SK-N-SH treated with all-trans-retinoic acid at 6 μM for 48 hours (cell line): Measurements from ENCODE around the gene GNL2.
"Not testable (repeated sequence)": the region's sequence is repeated elsewhere in the genome, so short reads cannot be mapped to it uniquely, and the experiment has no call there.

Experiments
- ATAC-seq: fragments of 200-7000 bp; cut with Tn5 transposase; 3 replicates; pipeline ENCODE4 v1.9.1; 2020; ENCODE audit warnings: mild to moderate bottlenecking, moderate library complexity
- ISL1 ChIP-seq: fragments of 250-450 bp; sonication (Bioruptor Pico); IDR thresholded peaks from 2 replicates; pipeline ENCODE4 v2.1.2; 2022; ENCODE audit warnings: mild to moderate bottlenecking, moderate library complexity
- PPARA ChIP-seq: fragments of 250-450 bp; sonication (Bioruptor Pico); IDR thresholded peaks from 2 replicates; pipeline ENCODE4 v1.5.0; 2020; ENCODE audit warnings: mild to moderate bottlenecking, borderline replicate concordance
- TOX ChIP-seq: fragments of 250-450 bp; sonication (Bioruptor Pico); IDR thresholded peaks from 2 replicates; pipeline ENCODE4 v1.8.0; 2021; ENCODE audit warnings: mild to moderate bottlenecking, moderate library complexity, borderline replicate concordance
- ZNF70 ChIP-seq: fragments of 450-650 bp; formaldehyde crosslinking; IDR thresholded peaks from 2 replicates; pipeline ENCODE4 v1.5.0; 2020; ENCODE audit warnings: mild to moderate bottlenecking, moderate library complexity
- ZNF8 ChIP-seq: fragments of 450-650 bp; formaldehyde crosslinking; IDR thresholded peaks from 2 replicates; pipeline ENCODE4 v1.5.0; 2020; ENCODE audit warnings: mild to moderate bottlenecking, moderate library complexity
- TF ChIP-seq, protein P1 (sequence below): fragments of 250-450 bp; sonication (Bioruptor Pico); IDR thresholded peaks from 2 replicates; pipeline ENCODE4 v1.8.0; 2021; ENCODE audit warnings: low read depth, mild to moderate bottlenecking, moderate library complexity, borderline replicate concordance
- TF ChIP-seq, protein P2 (sequence below): fragments of 250-450 bp; sonication (Bioruptor Pico); IDR thresholded peaks from 2 replicates; pipeline ENCODE4 v1.8.0; 2020; ENCODE audit warnings: mild to moderate bottlenecking, moderate library complexity, borderline replicate concordance
- TF ChIP-seq, protein P3 (sequence below): fragments of 250-450 bp; sonication (Bioruptor Pico); IDR thresholded peaks from 2 replicates; pipeline ENCODE4 v1.5.1; 2021; ENCODE audit warnings: mild to moderate bottlenecking, moderate library complexity

Gene GNL2

DNA sequence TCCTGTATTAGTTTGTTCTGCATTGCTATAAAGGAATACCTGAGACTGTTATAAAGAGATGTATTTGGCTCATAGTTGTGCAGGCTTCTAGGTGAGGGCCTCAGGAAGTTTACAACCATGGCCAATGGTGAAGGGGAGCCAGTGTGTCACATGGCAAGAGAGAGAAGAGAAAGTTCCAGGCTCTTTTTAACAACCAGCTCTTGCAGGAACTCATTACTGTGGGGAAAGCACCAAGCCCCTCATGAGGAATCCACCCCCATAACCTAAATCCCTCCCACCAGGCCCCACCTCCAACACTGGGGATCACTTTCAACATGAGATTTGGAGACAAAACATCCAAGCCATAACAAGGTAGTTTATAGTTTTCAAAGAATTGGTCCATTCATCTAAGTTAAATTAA lies 76.1 kb downstream of the GNL2 start (continued):
- TF ChIP-seq, protein P1, sequence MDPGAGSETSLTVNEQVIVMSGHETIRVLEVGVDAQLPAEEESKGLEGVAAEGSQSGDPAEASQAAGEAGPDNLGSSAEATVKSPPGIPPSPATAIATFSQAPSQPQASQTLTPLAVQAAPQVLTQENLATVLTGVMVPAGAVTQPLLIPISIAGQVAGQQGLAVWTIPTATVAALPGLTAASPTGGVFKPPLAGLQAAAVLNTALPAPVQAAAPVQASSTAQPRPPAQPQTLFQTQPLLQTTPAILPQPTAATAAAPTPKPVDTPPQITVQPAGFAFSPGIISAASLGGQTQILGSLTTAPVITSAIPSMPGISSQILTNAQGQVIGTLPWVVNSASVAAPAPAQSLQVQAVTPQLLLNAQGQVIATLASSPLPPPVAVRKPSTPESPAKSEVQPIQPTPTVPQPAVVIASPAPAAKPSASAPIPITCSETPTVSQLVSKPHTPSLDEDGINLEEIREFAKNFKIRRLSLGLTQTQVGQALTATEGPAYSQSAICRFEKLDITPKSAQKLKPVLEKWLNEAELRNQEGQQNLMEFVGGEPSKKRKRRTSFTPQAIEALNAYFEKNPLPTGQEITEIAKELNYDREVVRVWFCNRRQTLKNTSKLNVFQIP = no peak
- TF ChIP-seq ISL1 = no peak

DNA sequence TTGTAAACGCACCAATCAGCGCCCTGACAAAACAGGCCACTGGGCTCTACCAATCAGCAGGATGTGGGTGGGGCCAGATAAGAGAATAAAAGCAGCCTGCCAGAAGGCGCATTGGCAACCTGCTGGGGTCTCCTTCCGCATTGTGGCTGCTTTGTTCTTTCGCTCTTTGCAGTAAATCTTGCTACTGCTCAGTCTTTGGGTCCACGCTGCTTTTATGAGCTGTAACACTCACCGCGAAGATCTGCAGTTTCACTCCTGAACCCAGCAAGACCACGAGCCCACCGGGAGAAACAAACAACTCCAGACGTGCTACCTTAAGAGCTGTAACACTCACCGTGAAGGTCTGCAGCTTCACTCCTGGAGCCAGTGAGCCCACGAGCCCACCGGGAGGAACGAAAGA lies 76.8 kb downstream of the GNL2 start:
- not testable (repeated sequence) for ATAC-seq

DNA sequence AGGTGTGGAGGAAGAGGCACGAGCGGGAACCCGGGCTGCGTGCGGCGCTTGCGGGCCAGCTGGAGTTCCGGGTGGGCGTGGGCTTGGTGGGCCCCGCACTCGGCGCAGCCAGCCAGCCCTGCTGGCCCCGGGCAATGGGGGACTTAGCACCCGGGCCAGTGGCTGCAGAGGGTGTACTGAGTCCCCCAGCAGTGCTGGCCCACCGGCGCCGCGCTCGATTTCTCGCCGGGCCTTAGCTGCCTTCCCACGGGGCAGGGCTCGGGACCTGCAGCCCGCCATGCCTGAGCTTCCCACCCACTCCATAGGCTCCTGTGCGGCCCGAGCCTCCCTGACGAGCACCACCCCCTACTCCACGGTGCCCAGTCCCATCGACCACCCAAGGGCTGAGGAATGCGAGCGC lies 77.5 kb downstream of the GNL2 start:
- ATAC-seq = not testable (repeated sequence)

DNA sequence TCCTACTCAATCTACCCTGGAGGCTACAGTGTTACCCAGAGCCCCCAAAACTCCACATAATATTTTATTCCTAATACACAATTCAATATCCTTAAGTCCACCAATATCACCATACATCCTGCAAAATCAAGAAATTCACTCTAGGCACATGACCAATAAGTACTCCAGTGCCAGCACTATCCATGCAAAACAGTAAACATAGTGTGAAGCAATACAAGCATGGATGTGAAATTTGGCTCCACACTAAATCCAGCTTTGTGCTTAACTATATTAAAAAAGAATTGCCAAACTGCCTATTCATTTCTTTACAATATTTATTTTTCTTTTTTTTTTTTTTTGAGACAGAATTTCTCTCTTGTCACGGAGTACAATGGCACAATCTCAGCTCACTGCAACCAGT lies 78.2 kb downstream of the GNL2 start:
- TF ChIP-seq PPARA (CRISPR knock-in tag) (no peak), ZNF8 (CRISPR knock-in tag) (no peak), ZNF70 (CRISPR knock-in tag) (no peak), TOX (CRISPR knock-in tag) (no peak)
- TF ChIP-seq, protein P2, sequence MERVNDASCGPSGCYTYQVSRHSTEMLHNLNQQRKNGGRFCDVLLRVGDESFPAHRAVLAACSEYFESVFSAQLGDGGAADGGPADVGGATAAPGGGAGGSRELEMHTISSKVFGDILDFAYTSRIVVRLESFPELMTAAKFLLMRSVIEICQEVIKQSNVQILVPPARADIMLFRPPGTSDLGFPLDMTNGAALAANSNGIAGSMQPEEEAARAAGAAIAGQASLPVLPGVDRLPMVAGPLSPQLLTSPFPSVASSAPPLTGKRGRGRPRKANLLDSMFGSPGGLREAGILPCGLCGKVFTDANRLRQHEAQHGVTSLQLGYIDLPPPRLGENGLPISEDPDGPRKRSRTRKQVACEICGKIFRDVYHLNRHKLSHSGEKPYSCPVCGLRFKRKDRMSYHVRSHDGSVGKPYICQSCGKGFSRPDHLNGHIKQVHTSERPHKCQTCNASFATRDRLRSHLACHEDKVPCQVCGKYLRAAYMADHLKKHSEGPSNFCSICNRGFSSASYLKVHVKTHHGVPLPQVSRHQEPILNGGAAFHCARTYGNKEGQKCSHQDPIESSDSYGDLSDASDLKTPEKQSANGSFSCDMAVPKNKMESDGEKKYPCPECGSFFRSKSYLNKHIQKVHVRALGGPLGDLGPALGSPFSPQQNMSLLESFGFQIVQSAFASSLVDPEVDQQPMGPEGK = no peak
- TF ChIP-seq, protein P3, sequence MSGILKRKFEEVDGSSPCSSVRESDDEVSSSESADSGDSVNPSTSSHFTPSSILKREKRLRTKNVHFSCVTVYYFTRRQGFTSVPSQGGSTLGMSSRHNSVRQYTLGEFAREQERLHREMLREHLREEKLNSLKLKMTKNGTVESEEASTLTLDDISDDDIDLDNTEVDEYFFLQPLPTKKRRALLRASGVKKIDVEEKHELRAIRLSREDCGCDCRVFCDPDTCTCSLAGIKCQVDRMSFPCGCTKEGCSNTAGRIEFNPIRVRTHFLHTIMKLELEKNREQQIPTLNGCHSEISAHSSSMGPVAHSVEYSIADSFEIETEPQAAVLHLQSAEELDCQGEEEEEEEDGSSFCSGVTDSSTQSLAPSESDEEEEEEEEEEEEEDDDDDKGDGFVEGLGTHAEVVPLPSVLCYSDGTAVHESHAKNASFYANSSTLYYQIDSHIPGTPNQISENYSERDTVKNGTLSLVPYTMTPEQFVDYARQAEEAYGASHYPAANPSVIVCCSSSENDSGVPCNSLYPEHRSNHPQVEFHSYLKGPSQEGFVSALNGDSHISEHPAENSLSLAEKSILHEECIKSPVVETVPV = no peak
- no peak for ATAC-seq
